Measurements from ENCODE around the gene LMNB1. TPM values are rescaled to one million over a fixed set of nuclear protein-coding genes. Genes with fewer than 3 reads are reported as not detected.

LMNB1 gene
- polyA plus RNA-seq, 3 donors, result 18.0 to 33.0 (median 28.2) TPM

- Histone ChIP-seq H3K4me1 (ENCODE audit: control insufficient read depth in 1 of 2, insufficient read depth in 2 of 2, low read length in 2 of 2) (peaks cover 4 to 8% of the 10 kb centered on the region in 2 donors), H3K27me3 (ENCODE audit: control insufficient read depth in 2 of 2, insufficient read depth in 2 of 2, low read length in 2 of 2) (no peaks in the 10 kb centered on the region), H4K20me1 (ENCODE audit: insufficient read depth, low read length) (no peaks in the 10 kb centered on the region), H3K27ac (ENCODE audit: low read depth in 1 of 2, low read length in 2 of 2) (no peak overlapping the region), H3K9ac (ENCODE audit: insufficient read depth, low read length, poor library complexity, severe bottlenecking) (no peak overlapping the region), H3K9me3 (replicated peaks in 1 of 2; ENCODE audit: control insufficient read depth in 1 of 2, insufficient read depth in 1 of 2, low read length in 2 of 2) (no peaks in the 10 kb centered on the region), H2AFZ (ENCODE audit: insufficient read depth, low read depth, low read length, poor library complexity, severe bottlenecking) (no peak overlapping the region), H3K4me2 (replicated peaks; ENCODE audit: extremely low read depth, low read length, poor library complexity, severe bottlenecking) (no peak overlapping the region), H3K79me2 (ENCODE audit: insufficient read depth, low read length) (no peaks in the 10 kb centered on the region), H3K36me3 (replicated peaks in 1 of 2; ENCODE audit: control insufficient read depth in 1 of 2, insufficient read depth in 2 of 2, low read length in 2 of 2) (peaks cover 0 to 18% of the 10 kb centered on the region in 2 donors), H3K4me3 (replicated peaks in 1 of 3; ENCODE audit: low read depth in 2 of 3, low read length in 3 of 3) (no peak overlapping the region)
- Mint-ChIP-seq H3K9me3 (peaks cover 0 to 6% (median 0%) of the 10 kb centered on the region in 7 donors), H3K36me3 (peaks cover 12 to 56% of the 10 kb centered on the region in 2 donors), H3K27ac (no peak overlapping the region), H3K4me1 (peaks cover 9% of the 10 kb centered on the region), H3K27me3 (ENCODE audit: low read depth in 3 of 3) (peaks cover 2 to 4% (median 2%) of the 10 kb centered on the region in 3 donors), H3K4me3 (no peak overlapping the region)
- intact Hi-C loops (cut with micrococcal nuclease), result no loop called here
- TF ChIP-seq, protein P1, sequence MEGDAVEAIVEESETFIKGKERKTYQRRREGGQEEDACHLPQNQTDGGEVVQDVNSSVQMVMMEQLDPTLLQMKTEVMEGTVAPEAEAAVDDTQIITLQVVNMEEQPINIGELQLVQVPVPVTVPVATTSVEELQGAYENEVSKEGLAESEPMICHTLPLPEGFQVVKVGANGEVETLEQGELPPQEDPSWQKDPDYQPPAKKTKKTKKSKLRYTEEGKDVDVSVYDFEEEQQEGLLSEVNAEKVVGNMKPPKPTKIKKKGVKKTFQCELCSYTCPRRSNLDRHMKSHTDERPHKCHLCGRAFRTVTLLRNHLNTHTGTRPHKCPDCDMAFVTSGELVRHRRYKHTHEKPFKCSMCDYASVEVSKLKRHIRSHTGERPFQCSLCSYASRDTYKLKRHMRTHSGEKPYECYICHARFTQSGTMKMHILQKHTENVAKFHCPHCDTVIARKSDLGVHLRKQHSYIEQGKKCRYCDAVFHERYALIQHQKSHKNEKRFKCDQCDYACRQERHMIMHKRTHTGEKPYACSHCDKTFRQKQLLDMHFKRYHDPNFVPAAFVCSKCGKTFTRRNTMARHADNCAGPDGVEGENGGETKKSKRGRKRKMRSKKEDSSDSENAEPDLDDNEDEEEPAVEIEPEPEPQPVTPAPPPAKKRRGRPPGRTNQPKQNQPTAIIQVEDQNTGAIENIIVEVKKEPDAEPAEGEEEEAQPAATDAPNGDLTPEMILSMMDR (IDR thresholded peaks at IDR 0.05), result no peak
- WGBS (ENCODE audit: insufficient coverage), result 100% methylated on average over 1 of the region's 4 CpGs
- DNase-seq, result no peak
Measured at GRCh38 chr5:126863402-126863801, 86.5 kb downstream of the LMNB1 start.

DNA sequence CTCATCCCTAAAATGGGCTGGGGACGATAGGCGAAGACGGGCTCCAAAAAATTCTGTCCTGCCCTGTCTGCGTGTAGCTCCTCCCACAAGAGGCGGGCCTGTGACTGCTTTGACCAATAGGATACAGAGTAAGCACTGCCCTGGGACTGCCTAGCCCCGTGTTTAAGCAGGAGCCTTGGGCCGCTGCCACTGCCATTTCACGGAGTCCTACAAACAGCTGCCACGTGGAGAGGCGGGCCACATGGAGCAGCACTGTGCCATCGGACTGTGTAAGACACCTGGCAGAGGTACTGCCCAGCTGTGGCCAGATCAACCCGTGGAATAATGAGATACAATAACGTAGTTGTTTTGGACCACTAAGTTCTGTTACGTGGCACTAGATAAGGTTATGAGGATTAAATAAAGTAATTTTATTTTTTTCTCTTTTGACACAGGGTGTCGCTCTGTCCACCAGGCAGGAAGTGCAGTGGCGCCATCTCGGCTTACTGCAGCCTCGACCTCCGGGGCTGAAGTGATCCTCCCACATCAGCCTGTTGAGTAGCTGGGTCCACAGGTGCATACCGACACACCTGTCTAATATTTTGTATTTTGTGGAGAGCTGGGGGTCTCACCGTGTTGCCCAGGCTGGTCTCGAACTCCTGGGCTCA lies 87.2 kb downstream of the LMNB1 start:
- Histone ChIP-seq H3K79me2 (ENCODE audit: insufficient read depth, low read length) (no peaks in the 10 kb centered on the region), H3K9me3 (replicated peaks in 1 of 2; ENCODE audit: control insufficient read depth in 1 of 2, insufficient read depth in 1 of 2, low read length in 2 of 2) (no peaks in the 10 kb centered on the region), H3K9ac (ENCODE audit: insufficient read depth, low read length, poor library complexity, severe bottlenecking) (no peak overlapping the region), H3K36me3 (replicated peaks in 1 of 2; ENCODE audit: control insufficient read depth in 1 of 2, insufficient read depth in 2 of 2, low read length in 2 of 2) (peaks cover 0 to 15% of the 10 kb centered on the region in 2 donors), H3K4me2 (replicated peaks; ENCODE audit: extremely low read depth, low read length, poor library complexity, severe bottlenecking) (no peak overlapping the region), H4K20me1 (ENCODE audit: insufficient read depth, low read length) (no peaks in the 10 kb centered on the region), H2AFZ (ENCODE audit: insufficient read depth, low read depth, low read length, poor library complexity, severe bottlenecking) (no peak overlapping the region), H3K27ac (ENCODE audit: low read depth in 1 of 2, low read length in 2 of 2) (no peak overlapping the region), H3K27me3 (ENCODE audit: control insufficient read depth in 2 of 2, insufficient read depth in 2 of 2, low read length in 2 of 2) (peaks cover 0 to 6% of the 10 kb centered on the region in 2 donors), H3K4me1 (ENCODE audit: control insufficient read depth in 1 of 2, insufficient read depth in 2 of 2, low read length in 2 of 2) (peaks cover 7 to 13% of the 10 kb centered on the region in 2 donors), H3K4me3 (replicated peaks in 1 of 3; ENCODE audit: low read depth in 2 of 3, low read length in 3 of 3) (no peak overlapping the region)
- TF ChIP-seq, protein P1 (IDR thresholded peaks at IDR 0.05), result no peak
- WGBS (ENCODE audit: insufficient coverage), result 95% methylated on average over 18 of the region's 22 CpGs
- Mint-ChIP-seq H3K9me3 (peaks cover 0 to 6% (median 0%) of the 10 kb centered on the region in 7 donors), H3K4me1 (peaks cover 15% of the 10 kb centered on the region), H3K36me3 (peaks cover 10 to 50% of the 10 kb centered on the region in 2 donors), H3K4me3 (no peak overlapping the region), H3K27me3 (ENCODE audit: low read depth in 3 of 3) (peaks cover 3 to 11% (median 6%) of the 10 kb centered on the region in 3 donors), H3K27ac (peak overlapping the region in 1 of 7 donors; percentile 41)
- intact Hi-C loops (cut with micrococcal nuclease), result no loop called here
- DNase-seq, result no peak

All from CD14-positive monocyte (primary cell).